Suppressor macrophage (primary cell): ENCODE measurements around the gene SLC25A40.
A peak's percentile ranks its signal among the peaks of the same experiment; 100 is the strongest.
"Not testable (repeated sequence)": the region's sequence is repeated elsewhere in the genome, so short reads cannot be mapped to it uniquely, and the experiment has no call there.

Source experiments
- DNase-seq, 4 experiments: peaks; one replicate each; pipeline ENCODE4 v3.0.0-alpha.2; 2020 to 2022
- total RNA-seq, 17 experiments: gene quantifications; one replicate each; lab custom pipeline; 2026; ENCODE audit warnings: mixed read lengths in 6 of 17, inconsistent platforms in 3 of 17; lab: John Stamatoyannopoulos, UW

Gene SLC25A40, protein sequence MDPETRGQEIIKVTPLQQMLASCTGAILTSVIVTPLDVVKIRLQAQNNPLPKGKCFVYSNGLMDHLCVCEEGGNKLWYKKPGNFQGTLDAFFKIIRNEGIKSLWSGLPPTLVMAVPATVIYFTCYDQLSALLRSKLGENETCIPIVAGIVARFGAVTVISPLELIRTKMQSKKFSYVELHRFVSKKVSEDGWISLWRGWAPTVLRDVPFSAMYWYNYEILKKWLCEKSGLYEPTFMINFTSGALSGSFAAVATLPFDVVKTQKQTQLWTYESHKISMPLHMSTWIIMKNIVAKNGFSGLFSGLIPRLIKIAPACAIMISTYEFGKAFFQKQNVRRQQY
- total RNA-seq = 9.5 to 81.2 (median 53.1) reads per million in 17 experiments

- DNase-seq = peak; percentile 97 to 99 (median 98)
Measured at GRCh38 chr7:87876040-87876868, at the start of gene SLC25A40, which contains the start of gene DBF4. TSS of gene SLC25A40 (minus strand) at chr7:87876360. CDS start at chr7:87858727, 17,633 bp downstream. TSS of gene DBF4 (plus strand) at chr7:87876493. CDS start at chr7:87876733, 240 bp downstream.

DNA sequence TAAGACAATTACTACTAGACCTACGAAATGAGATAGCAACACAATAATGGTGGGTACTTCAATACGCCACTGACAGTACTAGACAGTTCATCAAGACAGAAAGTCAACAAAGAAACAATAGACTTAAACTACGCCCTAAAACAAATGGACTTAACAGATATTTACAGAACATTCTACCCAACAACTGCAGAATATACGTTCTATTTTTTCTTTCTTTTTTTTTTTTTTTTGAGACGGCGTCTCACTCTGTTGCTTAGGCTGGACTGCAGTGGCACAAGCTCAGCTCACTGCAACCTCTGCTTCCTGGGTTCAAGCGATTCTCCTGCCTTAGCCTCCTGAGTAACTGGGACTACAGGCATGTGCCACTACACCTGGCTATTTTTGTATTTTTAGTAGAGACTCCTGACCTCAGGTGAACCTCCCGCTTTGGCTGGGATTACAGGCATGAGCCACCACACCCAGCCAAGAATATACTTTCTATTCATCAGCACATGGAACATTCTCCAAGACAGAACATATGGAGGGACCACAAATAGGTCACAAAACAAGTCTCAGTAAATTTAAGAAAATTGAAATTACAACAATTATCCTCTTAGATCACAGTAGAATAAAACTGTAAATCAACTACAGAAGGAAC lies 46.7 kb upstream of the SLC25A40 start:
- not testable (repeated sequence) for DNase-seq

DNA sequence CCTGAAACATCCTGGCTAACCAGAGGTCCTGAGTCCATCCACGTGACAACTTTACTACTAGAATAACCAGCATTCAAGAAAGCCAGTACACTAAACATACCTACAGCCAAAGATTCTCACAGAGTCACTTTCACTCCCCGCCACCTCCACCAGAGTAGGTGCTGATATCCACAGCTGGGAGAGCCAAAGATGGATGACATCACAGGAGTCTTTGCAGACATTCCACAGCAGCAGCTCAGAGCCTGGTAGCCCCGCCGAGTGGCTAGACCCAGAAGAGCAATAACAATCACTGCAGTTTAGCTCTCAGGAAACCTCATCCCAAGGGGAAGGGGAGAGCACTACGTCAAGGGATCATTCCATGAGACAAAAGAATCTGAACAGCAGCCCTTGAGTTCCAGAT lies 44.4 kb upstream of the SLC25A40 start:
- no peak for DNase-seq

DNA sequence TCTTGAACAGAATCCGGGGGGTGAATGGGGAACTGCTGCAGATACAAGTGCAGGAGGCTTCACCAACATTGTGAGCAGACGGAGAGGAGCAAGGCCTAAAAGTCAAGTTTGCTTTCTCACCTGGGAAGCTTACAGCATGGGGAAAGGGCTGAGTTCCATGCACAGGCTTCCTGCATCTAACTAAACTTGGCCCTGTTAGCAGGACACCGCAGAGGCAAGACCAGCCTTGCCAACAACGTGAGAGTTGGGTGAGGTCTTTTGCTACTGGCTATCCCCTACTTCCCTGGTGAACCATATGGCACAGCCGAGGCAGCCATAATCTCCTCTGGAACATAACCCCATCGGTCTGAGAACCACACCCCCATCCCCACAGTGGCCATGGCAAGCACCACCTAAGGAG lies 43.7 kb upstream of the SLC25A40 start:
- no peak for DNase-seq

DNA sequence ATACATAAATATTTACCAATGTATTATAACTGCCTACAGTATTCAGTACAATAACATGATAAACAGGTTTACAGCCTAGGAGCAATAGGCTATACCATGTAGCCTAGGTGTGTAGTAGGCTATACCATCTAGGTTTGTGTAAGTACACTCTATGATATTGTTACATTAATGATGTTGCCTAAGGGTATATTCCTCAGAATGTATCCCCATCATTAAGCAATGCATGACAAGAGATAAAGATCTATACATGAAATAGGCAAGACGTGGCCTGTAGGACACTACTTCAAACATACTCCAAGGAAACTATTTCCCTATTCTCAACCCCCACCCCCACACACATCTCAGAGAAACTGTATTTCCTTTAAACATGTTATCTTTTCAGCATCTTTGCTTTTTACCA lies 42.6 kb upstream of the SLC25A40 start:
- no peak for DNase-seq

DNA sequence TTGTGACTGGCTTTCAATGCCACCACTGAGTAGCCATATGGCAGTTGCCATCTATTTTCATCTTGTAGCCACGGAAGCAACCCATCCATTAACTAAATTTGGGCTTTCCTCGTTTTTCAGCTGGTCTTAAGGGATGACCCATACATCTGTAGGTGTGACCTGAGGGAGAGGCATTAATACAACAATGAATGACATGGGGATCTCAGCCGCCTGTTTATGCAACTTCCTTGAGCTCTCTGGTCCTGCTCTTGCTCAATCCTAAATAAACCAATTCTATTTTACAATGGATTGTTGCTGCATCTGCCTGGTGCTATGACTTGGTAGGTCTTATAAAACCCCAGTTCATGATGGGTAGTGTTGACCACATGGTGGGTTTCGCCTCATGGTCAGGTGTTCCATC lies 36.0 kb upstream of the SLC25A40 start:
- DNase-seq = peak in 3 of 4 experiments; percentile 20 to 49 (median 39)

GRCh38 chr7:87908814-87909213 lies 32.7 kb upstream of the SLC25A40 start:
- DNase-seq = not testable (repeated sequence)

DNA sequence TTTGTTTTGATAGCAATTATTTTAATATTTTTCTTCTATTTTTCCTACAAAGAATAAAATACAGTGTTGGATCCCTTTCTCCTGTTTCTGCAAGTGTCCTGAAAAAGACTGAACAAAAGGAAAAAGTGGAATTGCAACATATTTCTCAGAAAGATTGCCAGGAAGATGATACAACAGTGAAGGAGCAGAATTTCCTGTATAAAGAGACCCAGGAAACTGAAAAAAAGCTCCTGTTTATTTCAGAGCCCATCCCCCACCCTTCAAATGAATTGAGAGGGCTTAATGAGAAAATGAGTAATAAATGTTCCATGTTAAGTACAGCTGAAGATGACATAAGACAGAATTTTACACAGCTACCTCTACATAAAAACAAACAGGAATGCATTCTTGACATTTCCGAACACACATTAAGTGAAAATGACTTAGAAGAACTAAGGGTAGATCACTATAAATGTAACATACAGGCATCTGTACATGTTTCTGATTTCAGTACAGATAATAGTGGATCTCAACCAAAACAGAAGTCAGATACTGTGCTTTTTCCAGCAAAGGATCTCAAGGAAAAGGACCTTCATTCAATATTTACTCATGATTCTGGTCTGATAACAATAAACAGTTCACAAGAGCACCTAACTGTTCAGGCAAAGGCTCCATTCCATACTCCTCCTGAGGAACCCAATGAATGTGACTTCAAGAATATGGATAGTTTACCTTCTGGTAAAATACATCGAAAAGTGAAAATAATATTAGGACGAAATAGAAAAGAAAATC lies 31.2 kb upstream of the SLC25A40 start:
- not testable (repeated sequence) for DNase-seq

DNA sequence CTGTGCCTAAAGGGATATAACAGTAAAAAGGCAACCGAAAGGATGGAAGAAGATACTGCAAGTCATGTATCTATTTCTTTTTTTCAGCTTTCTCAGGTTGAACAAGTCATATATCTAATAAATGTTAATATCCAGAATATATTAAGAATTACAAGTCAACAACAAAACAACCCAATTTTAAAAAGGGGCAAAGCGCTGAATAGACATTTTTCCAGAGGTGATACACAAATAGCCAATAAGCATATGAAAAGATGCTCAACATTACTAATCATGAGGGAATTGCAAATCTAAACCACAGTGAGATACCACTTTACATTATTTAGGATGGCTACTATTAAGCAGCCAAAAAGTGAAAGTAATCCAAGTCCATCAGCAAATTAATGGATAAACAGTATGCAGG lies 23.1 kb upstream of the SLC25A40 start:
- no peak for DNase-seq

GRCh38 chr7:87895363-87895762 lies 19.2 kb upstream of the SLC25A40 start:
- no peak for DNase-seq

DNA sequence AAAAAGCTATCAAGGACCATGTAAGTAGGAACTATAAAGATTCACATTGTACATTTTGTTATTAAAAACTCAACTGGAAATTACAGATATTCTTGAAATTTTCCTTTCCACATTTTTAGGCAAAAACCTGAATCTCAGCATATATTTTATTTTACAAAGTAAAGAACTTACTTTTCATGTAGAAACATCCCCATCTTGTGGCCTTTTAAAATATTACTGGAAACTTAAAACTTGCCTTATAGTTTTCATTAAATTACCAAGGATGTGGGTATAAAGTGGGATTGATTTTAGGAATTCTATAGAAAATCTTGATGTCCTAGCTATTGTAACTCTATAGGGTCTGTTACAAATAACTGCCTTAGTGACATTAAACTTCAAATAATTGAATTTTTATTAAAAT lies 10.7 kb upstream of the SLC25A40 start:
- DNase-seq = peak in 2 of 4 experiments; percentile 69 to 77

DNA sequence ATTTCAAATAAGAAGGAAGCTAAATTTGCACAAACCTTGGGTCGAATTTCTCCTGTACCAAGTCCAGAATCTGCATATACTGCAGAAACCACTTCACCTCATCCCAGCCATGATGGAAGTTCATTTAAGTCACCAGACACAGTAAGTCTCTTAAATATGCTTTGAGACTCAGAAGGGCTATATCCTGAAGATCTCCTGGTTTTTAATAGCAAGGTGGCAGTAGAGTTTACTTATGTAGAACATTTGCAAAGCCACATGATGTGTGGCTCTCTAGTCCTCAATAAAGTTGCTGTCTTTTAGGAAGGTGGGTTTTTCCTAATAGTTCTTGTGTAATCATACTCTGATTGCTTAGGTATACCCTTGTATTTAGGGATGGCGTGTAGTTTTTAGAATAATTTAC lies 8.9 kb upstream of the SLC25A40 start:
- DNase-seq = no peak

DNA sequence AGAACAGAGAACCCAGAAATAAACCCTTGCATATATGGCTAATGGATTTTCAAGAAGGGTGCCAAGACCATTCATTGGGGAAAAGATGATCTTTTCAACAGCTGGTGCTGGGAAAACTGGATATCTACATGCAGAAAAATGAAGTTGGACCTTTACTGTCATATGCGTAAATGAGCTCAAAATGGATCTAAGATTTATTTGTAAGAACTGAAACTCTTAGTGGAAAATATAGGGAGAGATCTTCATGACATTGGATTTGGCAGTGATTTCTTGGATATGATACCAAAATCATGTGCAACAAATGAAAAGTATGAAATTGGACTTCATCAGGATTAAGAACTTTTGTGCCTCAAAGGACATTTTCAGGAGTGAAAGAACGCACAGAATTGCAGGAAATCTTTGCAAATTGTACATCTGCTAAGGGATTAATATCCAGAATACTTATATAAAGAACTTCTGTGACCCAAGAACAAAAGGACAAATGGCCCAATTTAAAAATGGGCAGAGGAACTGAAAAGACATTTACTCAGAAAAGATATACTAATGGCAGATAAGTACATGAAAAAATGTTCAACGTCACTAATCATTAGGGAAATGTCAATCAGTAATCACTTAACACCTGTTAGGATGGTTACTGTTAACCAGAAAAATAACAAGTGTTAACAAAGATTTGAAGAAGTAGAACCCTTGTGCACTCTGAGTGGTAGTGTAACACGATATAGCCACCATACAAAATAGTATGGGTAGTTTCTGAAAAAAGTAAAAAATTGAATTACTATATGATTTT lies 6.2 kb upstream of the SLC25A40 start:
- no peak for DNase-seq

DNA sequence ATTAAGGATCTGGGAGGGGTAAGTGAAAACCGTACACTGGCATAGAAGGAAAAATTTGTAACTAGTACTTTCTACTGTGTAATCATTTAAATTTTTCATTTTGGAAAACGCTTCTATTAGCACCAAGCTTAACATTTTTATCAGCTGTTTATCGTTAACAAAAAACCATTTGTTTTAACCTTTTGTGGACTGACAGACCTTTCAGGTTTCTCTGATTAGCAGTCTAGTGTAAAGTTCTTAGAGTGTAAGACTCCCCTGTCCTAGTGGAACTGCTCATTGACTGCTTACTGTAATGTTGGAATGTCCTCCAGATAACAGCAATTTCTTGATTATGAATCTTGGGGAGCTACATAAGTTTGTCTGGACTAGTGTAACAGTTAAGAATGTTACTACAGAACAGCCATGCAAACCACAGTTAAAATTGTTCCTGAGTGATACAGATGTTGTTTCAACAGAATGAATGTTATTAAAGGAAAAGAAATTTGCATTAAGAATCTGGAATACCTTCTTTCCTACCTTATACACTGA lies 2.1 kb upstream of the SLC25A40 start:
- no peak for DNase-seq

GRCh38 chr7:87877366-87878040 lies 1.3 kb upstream of the SLC25A40 start:
- DNase-seq = no peak

DNA sequence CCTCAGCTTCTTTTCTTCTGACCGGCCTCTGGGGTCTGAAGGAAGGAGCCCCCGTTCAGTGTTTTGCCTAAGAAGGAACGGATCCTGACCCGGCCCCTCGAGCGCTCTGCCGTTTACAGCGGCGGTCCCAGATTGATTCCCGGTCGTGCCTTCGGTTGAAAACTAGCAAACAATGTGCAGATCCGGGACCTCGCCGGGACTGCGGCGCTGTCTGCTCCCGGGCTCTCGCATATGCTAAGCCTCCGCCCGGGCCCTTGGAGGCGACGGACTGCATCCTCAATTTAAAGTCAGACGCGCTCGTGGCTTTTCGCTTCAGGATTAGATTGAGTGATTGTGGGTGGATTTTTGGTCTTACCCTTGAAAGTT lies 692 bp upstream of the SLC25A40 start:
- DNase-seq = peak; percentile 58 to 82 (median 70)

- peak in 3 of 4 experiments; percentile 30 to 53 (median 39) for DNase-seq
Measured at GRCh38 chr7:87875151-87876039, 765 bp downstream of the SLC25A40 start.

DNA sequence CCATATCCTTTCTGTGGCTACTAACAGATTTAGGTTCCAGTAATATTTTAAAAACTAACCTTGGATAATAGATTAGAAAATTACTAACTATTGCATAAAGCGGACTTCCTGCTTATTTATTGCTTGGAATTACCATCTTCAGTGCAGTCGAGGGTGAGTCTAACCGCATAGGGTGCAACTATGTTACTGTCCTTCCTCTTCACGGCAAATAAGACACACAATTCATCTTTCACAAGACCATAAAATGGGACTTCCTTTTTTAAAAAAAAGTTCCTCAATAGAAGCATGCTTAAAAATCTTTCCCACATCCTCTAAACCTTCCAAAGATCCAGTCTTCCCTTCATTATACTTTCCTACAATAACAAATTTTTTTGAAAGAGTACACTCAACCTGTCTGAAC lies 2.1 kb downstream of the SLC25A40 start:
- DNase-seq = peak; percentile 69 to 92 (median 84)

DNA sequence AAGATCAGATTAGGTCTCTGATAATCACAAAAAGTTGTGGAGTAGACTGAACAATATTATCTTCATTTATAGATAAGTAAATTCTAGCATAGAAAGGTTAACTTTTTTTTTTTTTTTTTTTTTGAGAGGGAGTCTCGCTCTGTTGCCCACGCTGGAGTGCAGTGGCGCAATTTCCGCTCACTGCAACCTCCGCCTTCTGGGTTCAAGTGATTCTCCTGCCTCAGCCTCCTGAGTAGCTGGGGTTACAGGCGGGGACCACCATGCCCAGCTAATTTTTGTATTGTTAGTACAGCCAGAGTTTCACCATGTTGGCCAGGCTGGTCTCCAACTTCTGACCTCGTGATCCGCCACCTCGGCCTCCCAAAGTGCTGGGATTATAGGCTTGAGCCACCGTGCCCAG lies 2.8 kb downstream of the SLC25A40 start:
- peak in 1 of 4 experiments; percentile 18 for DNase-seq
